Right cardiac atrium (tissue), 5 donors: Measurements from ENCODE around the gene TRMT11. TPM values are rescaled to one million over a fixed set of nuclear protein-coding genes. Genes with fewer than 3 reads are reported as not detected.

Source experiments
- ATAC-seq, 2 donors: fragments of 200-7000 bp; cut with Tn5 transposase; one replicate each; pipeline versions ENCODE4 v1.8.0 to v1.9.1; 2020; ENCODE audit warnings: moderate library complexity in 2 of 2, mild to moderate bottlenecking in 1 of 2
- DNase-seq, 3 donors: peaks; one replicate each; pipeline ENCODE4 v3.0.0-alpha.2; 2020
- H3K27ac ChIP-seq: one replicate; pipeline ENCODE4 v1.5.1; 2013; ENCODE audit warnings: mild to moderate bottlenecking, low read length, control low read depth, moderate library complexity
- H3K27me3 ChIP-seq: one replicate; pipeline ENCODE4 v1.6.1; 2013; ENCODE audit not compliant: control insufficient read depth, insufficient read depth
- H3K4me1 ChIP-seq: one replicate; pipeline ENCODE4 v1.6.1; 2013; ENCODE audit warnings: low read length; ENCODE audit not compliant: control insufficient read depth, insufficient read depth
- H3K4me3 ChIP-seq: one replicate; pipeline ENCODE4 v1.5.1; 2013; ENCODE audit warnings: low read length, control low read depth
- H3K9me3 ChIP-seq: one replicate; pipeline ENCODE4 v1.6.1; 2013; ENCODE audit warnings: low read length; ENCODE audit not compliant: control insufficient read depth
- WGBS: extraction: QIAGEN DNeasy Blood & Tissue Kit; methylation state at CpG from one replicate; pipeline ENCODE4 v1.1.7; 2013; 5-methylcytosine and 5-hydroxymethylcytosine counted together
- intact Hi-C, 4 donors: fragments of 100-400 bp; cut with DNase I; formaldehyde crosslinking; loops; one replicate each; pipeline versions ENCODE4 v1.11.0 to v1.14.0; 2022 to 2023
- polyA plus RNA-seq: library from polyadenylated mRNA; stranded (reverse); fragments of 200-250 nt; gene quantifications from one replicate; pipeline ENCODE4 v1.2.3, GENCODE V29; 2013
- total RNA-seq, 4 donors: library from RNA; stranded (reverse); fragmentation: NEBNext Ultra II Directional; extraction: Animal tissue kit (Norgen Biotek cat#: 25700); gene quantifications; one replicate each; pipeline ENCODE4 v1.2.1, GENCODE V29; 2021
- donor health status: healthy with polysubstance abuse.
- donor health status: DM: no; HTN: yes; CAD: no.
- donor health status: DM: no; HTN: no; CAD: no.
- donor health status: DM: no; HTN: yes; CAD: no; lungs with severe emphysema.
- donor health status: DM: yes; HTN: yes; CAD: no.

The TRMT11 gene
- total and polyA plus RNA-seq, 5 donors, result 12.0 to 15.6 (median 15.0) TPM

GRCh38 chr6:125956506-125957390 lies 29.6 kb upstream of the TRMT11 start, which contains the start of gene HINT3:
HINT3 (plus strand) TSS chr6:125956770; CDS start chr6:125956978, 208 bp downstream.
- peak within 1 kb of the TSS; percentile 60 for H3K4me3 ChIP-seq
- DNase-seq, result peak; percentile 99 to 100 (median 99)
- H3K27me3 ChIP-seq, result no peaks in the 10 kb centered on the region
- H3K27ac ChIP-seq, result peak within 1 kb of the TSS; percentile 74
- under 1% methylated on average over 82 of the region's 82 CpGs for WGBS
- peak; percentile 97 for ATAC-seq
- H3K4me1 ChIP-seq, result peaks cover 2% of the 10 kb centered on the region
- intact Hi-C loops, result loop anchor here (5.0 to 10.0 kb wide), 5 partner anchors 52 to 174 kb away; partner anchors contain the start of gene NCOA7 (in 1 of the 4)
- no peaks in the 10 kb centered on the region for H3K9me3 ChIP-seq

- no peak for DNase-seq
- no peaks in the 10 kb centered on the region for H3K9me3 ChIP-seq
- intact Hi-C loops, result loop anchor here (5.0 to 10.0 kb wide), 5 partner anchors 53 to 175 kb away; partner anchors contain the start of gene NCOA7 (in 1 of the 4)
- H3K4me1 ChIP-seq, result peaks cover 2% of the 10 kb centered on the region
- 4% methylated on average over 3 of the region's 3 CpGs for WGBS
- H3K4me3 ChIP-seq, result peak overlapping the region; percentile 60
- no peaks in the 10 kb centered on the region for H3K27me3 ChIP-seq
- H3K27ac ChIP-seq, result peak overlapping the region; percentile 74
- no peak for ATAC-seq
Measured at GRCh38 chr6:125957391-125957693, 29.0 kb upstream of the TRMT11 start.

GRCh38 chr6:125957845-125958244 lies 28.5 kb upstream of the TRMT11 start:
- DNase-seq (no peak), ATAC-seq (peak; percentile 32 to 44)
- intact Hi-C loops, result loop anchor here (5.0 to 10.0 kb wide), 5 partner anchors 53 to 176 kb away; partner anchors contain the start of gene NCOA7 (in 1 of the 4)
- 34% methylated on average over 4 of the region's 4 CpGs for WGBS
- Histone ChIP-seq H3K27ac (no peak overlapping the region), H3K27me3 (no peaks in the 10 kb centered on the region), H3K4me3 (peak overlapping the region; percentile 60), H3K4me1 (peaks cover 2% of the 10 kb centered on the region), H3K9me3 (no peaks in the 10 kb centered on the region)

- intact Hi-C loops, result loop anchor here (5.0 to 10.0 kb wide), 5 partner anchors 54 to 177 kb away; partner anchors contain the start of gene NCOA7 (in 1 of the 4)
- ATAC-seq, result no peak
- 90% methylated on average over 4 of the region's 4 CpGs for WGBS
Measured at GRCh38 chr6:125959041-125959440, 27.3 kb upstream of the TRMT11 start.

GRCh38 chr6:125961117-125961516 lies 25.2 kb upstream of the TRMT11 start:
- no peaks in the 10 kb centered on the region for H3K27me3 ChIP-seq
- no peak overlapping the region for H3K4me3 ChIP-seq
- WGBS, result 88% methylated on average over 3 of the region's 3 CpGs
- H3K9me3 ChIP-seq, result no peaks in the 10 kb centered on the region
- ATAC-seq (no peak), DNase-seq (no peak)
- no peak overlapping the region for H3K27ac ChIP-seq
- peaks cover 2% of the 10 kb centered on the region for H3K4me1 ChIP-seq
- intact Hi-C loops, result loop anchor here in 1 of 4 donors (10.0 kb wide), 1 partner anchor 656 kb away; the partner anchor contains the start of gene HDDC2

More at GRCh38 chr6:125959041-125959440, 27.3 kb upstream of the TRMT11 start:
- no peak for DNase-seq
- H3K9me3 ChIP-seq, result no peaks in the 10 kb centered on the region
- H3K27ac ChIP-seq, result no peak overlapping the region
- H3K4me3 ChIP-seq, result no peak overlapping the region
- peaks cover 2% of the 10 kb centered on the region for H3K4me1 ChIP-seq
- H3K27me3 ChIP-seq, result no peaks in the 10 kb centered on the region

- intact Hi-C loops, result loop anchor here in 1 of 4 donors (10.0 kb wide), 1 partner anchor 658 kb away; the partner anchor contains the start of gene HDDC2
- H3K4me3 ChIP-seq, result no peak overlapping the region
- H3K9me3 ChIP-seq, result no peaks in the 10 kb centered on the region
- peaks cover 2% of the 10 kb centered on the region for H3K4me1 ChIP-seq
- 74% methylated on average over 8 of the region's 8 CpGs for WGBS
- H3K27ac ChIP-seq, result no peak overlapping the region
- DNase-seq (no peak), ATAC-seq (no peak)
- H3K27me3 ChIP-seq, result no peaks in the 10 kb centered on the region
Measured at GRCh38 chr6:125962900-125963497, 23.3 kb upstream of the TRMT11 start.

- Histone ChIP-seq H3K4me3 (no peak overlapping the region), H3K27me3 (no peaks in the 10 kb centered on the region), H3K9me3 (no peaks in the 10 kb centered on the region), H3K4me1 (peaks cover 2% of the 10 kb centered on the region), H3K27ac (no peak overlapping the region)
- ATAC-seq (no peak), DNase-seq (no peak)
- WGBS, result 78% methylated on average over 2 of the region's 2 CpGs
- intact Hi-C loops, result loop anchor here in 1 of 4 donors (10.0 kb wide), 1 partner anchor 659 kb away; the partner anchor contains the start of gene HDDC2
Measured at GRCh38 chr6:125963817-125964216, 22.5 kb upstream of the TRMT11 start.

GRCh38 chr6:125966569-125966968 lies 19.8 kb upstream of the TRMT11 start:
- DNase-seq (no peak), ATAC-seq (no peak)
- H3K9me3 ChIP-seq, result no peaks in the 10 kb centered on the region
- no peak overlapping the region for H3K27ac ChIP-seq
- WGBS, result 94% methylated on average over 1 of the region's 1 CpG
- H3K4me3 ChIP-seq, result no peak overlapping the region
- intact Hi-C loops, result loop anchor here in 1 of 4 donors (10.0 kb wide), 1 partner anchor 662 kb away; the partner anchor contains the start of gene HDDC2
- H3K4me1 ChIP-seq, result no peaks in the 10 kb centered on the region
- no peaks in the 10 kb centered on the region for H3K27me3 ChIP-seq

- DNase-seq (no peak), ATAC-seq (no peak)
- 77% methylated on average over 2 of the region's 2 CpGs for WGBS
- no peaks in the 10 kb centered on the region for H3K9me3 ChIP-seq
- no peak overlapping the region for H3K4me3 ChIP-seq
- no peaks in the 10 kb centered on the region for H3K4me1 ChIP-seq
- intact Hi-C loops, result loop anchor here in 1 of 4 donors (10.0 kb wide), 1 partner anchor 664 kb away; the partner anchor contains the start of gene HDDC2
- no peaks in the 10 kb centered on the region for H3K27me3 ChIP-seq
- no peak overlapping the region for H3K27ac ChIP-seq
Measured at GRCh38 chr6:125968493-125968892, 17.8 kb upstream of the TRMT11 start.

GRCh38 chr6:125970760-125971159 lies 15.6 kb upstream of the TRMT11 start:
- H3K27me3 ChIP-seq, result no peaks in the 10 kb centered on the region
- no peaks in the 10 kb centered on the region for H3K4me1 ChIP-seq
- H3K27ac ChIP-seq, result no peak overlapping the region
- intact Hi-C loops, result loop anchor here in 3 of 4 donors (5.0 to 10.0 kb wide), 4 partner anchors 96 to 666 kb away; partner anchors contain the start of gene HDDC2 (in 1 of the 3)
- DNase-seq (no peak), ATAC-seq (no peak)
- 72% methylated on average over 2 of the region's 2 CpGs for WGBS
- H3K9me3 ChIP-seq, result no peaks in the 10 kb centered on the region
- H3K4me3 ChIP-seq, result no peak overlapping the region
